Mesendoderm (in vitro differentiated cells): ENCODE measurements around the gene RTKN2.
"Not testable (repeated sequence)": the region's sequence is repeated elsewhere in the genome, so short reads cannot be mapped to it uniquely, and the experiment has no call there.

Experiments used
- DNase-seq: peaks from one replicate; pipeline ENCODE4 v3.0.0; 2013
- H2AK5ac ChIP-seq: 2 replicates; pipeline ENCODE4 v1.6.1; 2013; ENCODE audit warnings: low read length, inconsistent platforms
- H2BK120ac ChIP-seq: 2 replicates; pipeline ENCODE4 v1.6.1; 2013; ENCODE audit warnings: low read depth, mild to moderate bottlenecking, low read length, moderate library complexity, mixed read lengths
- H2BK15ac ChIP-seq: replicated peaks from 2 replicates; pipeline ENCODE4 v1.6.1; 2013; ENCODE audit warnings: low read depth, mild to moderate bottlenecking, moderate library complexity
- H2BK5ac ChIP-seq: 2 replicates; pipeline ENCODE4 v1.6.1; 2013; ENCODE audit warnings: low read length, inconsistent platforms
- H3K18ac ChIP-seq: 2 replicates; pipeline ENCODE4 v1.6.1; 2013; ENCODE audit warnings: mild to moderate bottlenecking, low read length, mixed read lengths
- H3K23ac ChIP-seq: one replicate; pipeline ENCODE4 v1.6.1; 2013; ENCODE audit warnings: low read length
- H3K27ac ChIP-seq: 2 replicates; pipeline ENCODE4 v1.5.1; 2013; ENCODE audit warnings: low read depth, mild to moderate bottlenecking, inconsistent platforms, low read length, moderate library complexity
- H3K27me3 ChIP-seq: 2 replicates; pipeline ENCODE4 v1.6.1; 2013; ENCODE audit warnings: low read length, control low read depth, mild to moderate bottlenecking, inconsistent platforms; ENCODE audit not compliant: insufficient read depth, poor library complexity
- H3K36me3 ChIP-seq: 2 replicates; pipeline ENCODE4 v1.6.1; 2013; ENCODE audit warnings: low read length, inconsistent platforms; ENCODE audit not compliant: control insufficient read depth, insufficient read depth
- H3K4ac ChIP-seq: one replicate; pipeline ENCODE4 v1.6.1; 2013; ENCODE audit warnings: low read depth, mild to moderate bottlenecking, low read length, moderate library complexity
- H3K4me1 ChIP-seq: 2 replicates; pipeline ENCODE4 v1.6.1; 2013; ENCODE audit warnings: low read depth, low read length, inconsistent platforms; ENCODE audit not compliant: control insufficient read depth
- H3K4me2 ChIP-seq: 2 replicates; pipeline ENCODE4 v1.6.1; 2013; ENCODE audit warnings: low read length
- H3K4me3 ChIP-seq: 2 replicates; pipeline ENCODE4 v1.5.1; 2013; ENCODE audit warnings: mild to moderate bottlenecking, low read length
- H3K56ac ChIP-seq: one replicate; pipeline ENCODE4 v1.6.1; 2013; ENCODE audit warnings: low read length
- H3K79me1 ChIP-seq: 2 replicates; pipeline ENCODE4 v1.6.1; 2013; ENCODE audit warnings: low read length, inconsistent platforms
- H3K79me2 ChIP-seq: 2 replicates; pipeline ENCODE4 v1.6.1; 2013; ENCODE audit warnings: mild to moderate bottlenecking, low read length; ENCODE audit not compliant: control insufficient read depth, insufficient read depth
- H3K9ac ChIP-seq: 2 replicates; pipeline ENCODE4 v1.6.1; 2013; ENCODE audit warnings: low read length, inconsistent platforms
- H4K5ac ChIP-seq: one replicate; pipeline ENCODE4 v1.6.1; 2013; ENCODE audit warnings: low read length
- H4K8ac ChIP-seq: one replicate; pipeline ENCODE4 v1.6.1; 2013; ENCODE audit warnings: low read depth, mild to moderate bottlenecking, control low read depth, low read length, moderate library complexity
- WGBS: extraction: QIAGEN DNeasy Blood & Tissue Kit; methylation state at CpG from one replicate; pipeline ENCODE4 v1.1.7; 2013; ENCODE audit warnings: low lambda C conversion rate, missing lambda C conversion rate; ENCODE audit not compliant: insufficient coverage; ENCODE audit errors: extremely low coverage; 5-methylcytosine and 5-hydroxymethylcytosine counted together

The RTKN2 gene

GRCh38 chr10:62280392-62280791 lies 11.7 kb upstream of the RTKN2 start:
- H2BK15ac ChIP-seq, H3K18ac ChIP-seq, H3K79me2 ChIP-seq, DNase-seq, H3K27ac ChIP-seq, H3K56ac ChIP-seq, H4K5ac ChIP-seq, H3K4me2 ChIP-seq, H3K4ac ChIP-seq, H3K4me1 ChIP-seq, H3K79me1 ChIP-seq, H2AK5ac ChIP-seq, H3K23ac ChIP-seq, H4K8ac ChIP-seq, H2BK5ac ChIP-seq, H3K4me3 ChIP-seq, H3K9ac ChIP-seq, H3K36me3 ChIP-seq, H2BK120ac ChIP-seq, H3K27me3 ChIP-seq: not testable (repeated sequence)
- no CpG with 5 or more reads among the region's 28 CpGs for WGBS

DNA sequence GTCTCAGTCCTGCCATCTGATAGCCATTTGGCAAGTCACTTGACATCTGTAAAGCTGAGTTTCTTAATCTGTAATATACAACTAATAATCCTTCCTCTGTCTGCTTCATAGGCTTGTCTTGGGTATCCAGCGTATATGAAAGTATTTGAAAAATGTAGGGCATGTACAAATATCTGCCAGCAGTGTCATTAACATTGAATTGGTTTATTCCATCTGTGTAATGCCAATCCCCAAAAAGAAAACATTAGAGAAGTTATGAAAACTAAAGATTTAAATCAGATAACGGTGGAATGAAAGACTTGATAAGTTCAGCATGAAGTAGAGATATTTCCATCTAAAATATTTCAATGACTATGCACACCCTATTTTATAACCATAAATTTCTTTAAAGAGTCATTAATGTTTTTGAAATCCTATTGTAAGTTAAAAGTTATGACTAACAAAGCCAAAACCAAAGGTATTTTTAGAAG lies 9.8 kb upstream of the RTKN2 start:
- Histone ChIP-seq H3K18ac (no peak overlapping the region), H3K4me2 (no peak overlapping the region), H3K56ac (no peak overlapping the region), H4K5ac (no peak overlapping the region), H2BK15ac (no peak overlapping the region), H2BK5ac (no peak overlapping the region), H3K4me1 (no peaks in the 10 kb centered on the region), H3K79me2 (no peaks in the 10 kb centered on the region), H4K8ac (no peak overlapping the region), H3K27me3 (no peaks in the 10 kb centered on the region), H3K23ac (no peak overlapping the region), H3K9ac (no peak overlapping the region), H3K27ac (no peak overlapping the region), H2BK120ac (no peak overlapping the region), H2AK5ac (no peak overlapping the region), H3K79me1 (no peaks in the 10 kb centered on the region), H3K4me3 (no peak overlapping the region), H3K4ac (no peak overlapping the region), H3K36me3 (no peaks in the 10 kb centered on the region)
- WGBS, result no CpG with 5 or more reads among the region's 2 CpGs
- no peak for DNase-seq

DNA sequence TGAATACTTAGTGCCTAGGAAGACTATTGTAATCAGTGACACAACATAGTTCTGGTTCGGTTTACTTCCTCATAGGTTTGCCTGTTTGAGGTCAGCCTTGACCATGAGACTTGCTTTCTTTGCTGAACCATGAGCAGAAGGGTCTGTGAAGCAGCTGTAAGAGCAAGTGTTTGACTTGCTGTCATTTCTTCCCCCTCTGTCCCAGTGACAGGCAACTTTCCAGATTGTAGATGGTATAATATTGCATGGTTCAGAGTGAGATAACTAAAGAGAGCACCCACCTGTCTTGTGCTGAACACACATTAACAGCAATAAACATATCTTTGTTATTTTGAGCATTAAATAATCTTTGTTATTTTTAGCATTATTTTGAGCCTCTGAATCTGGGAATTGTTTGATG lies 9.3 kb upstream of the RTKN2 start:
- H3K27ac ChIP-seq, result no peak overlapping the region
- H4K5ac ChIP-seq, result no peak overlapping the region

GRCh38 chr10:62270020-62270419 lies 1.4 kb upstream of the RTKN2 start:
- WGBS, result no CpG with 5 or more reads among the region's 4 CpGs
- Histone ChIP-seq H3K4me1 (no peaks in the 10 kb centered on the region), H2AK5ac (no peak overlapping the region), H3K79me1 (peaks cover 2% of the 10 kb centered on the region), H2BK120ac (no peak overlapping the region), H2BK15ac (no peak overlapping the region), H4K8ac (no peak overlapping the region), H3K4me2 (no peak overlapping the region), H3K36me3 (no peaks in the 10 kb centered on the region), H2BK5ac (no peak overlapping the region), H3K4me3 (no peak overlapping the region), H3K27ac (no peak overlapping the region), H3K27me3 (no peaks in the 10 kb centered on the region), H3K4ac (no peak overlapping the region), H3K18ac (no peak overlapping the region), H3K23ac (no peak overlapping the region), H3K79me2 (peaks cover 10% of the 10 kb centered on the region), H3K56ac (no peak overlapping the region), H3K9ac (no peak overlapping the region), H4K5ac (no peak overlapping the region)
- no peak for DNase-seq

More for the DNA sequence above, 9.3 kb upstream of the RTKN2 start:
- H3K4me1 ChIP-seq, result no peaks in the 10 kb centered on the region
- no peaks in the 10 kb centered on the region for H3K79me2 ChIP-seq
- no peak overlapping the region for H2BK120ac ChIP-seq
- H3K79me1 ChIP-seq, result no peaks in the 10 kb centered on the region
- H3K27me3 ChIP-seq, result no peaks in the 10 kb centered on the region
- no peak overlapping the region for H3K56ac ChIP-seq
- no peak overlapping the region for H4K8ac ChIP-seq
- WGBS, result no CpG with 5 or more reads among the region's 1 CpG
- H2AK5ac ChIP-seq, result no peak overlapping the region
- no peak overlapping the region for H3K18ac ChIP-seq
- no peak overlapping the region for H3K4ac ChIP-seq
- H3K23ac ChIP-seq, result no peak overlapping the region
- no peak overlapping the region for H3K4me2 ChIP-seq
- H3K36me3 ChIP-seq, result no peaks in the 10 kb centered on the region
- no peak overlapping the region for H3K9ac ChIP-seq
- no peak overlapping the region for H2BK15ac ChIP-seq
- H2BK5ac ChIP-seq, result no peak overlapping the region
- DNase-seq, result no peak
- no peak overlapping the region for H3K4me3 ChIP-seq

DNA sequence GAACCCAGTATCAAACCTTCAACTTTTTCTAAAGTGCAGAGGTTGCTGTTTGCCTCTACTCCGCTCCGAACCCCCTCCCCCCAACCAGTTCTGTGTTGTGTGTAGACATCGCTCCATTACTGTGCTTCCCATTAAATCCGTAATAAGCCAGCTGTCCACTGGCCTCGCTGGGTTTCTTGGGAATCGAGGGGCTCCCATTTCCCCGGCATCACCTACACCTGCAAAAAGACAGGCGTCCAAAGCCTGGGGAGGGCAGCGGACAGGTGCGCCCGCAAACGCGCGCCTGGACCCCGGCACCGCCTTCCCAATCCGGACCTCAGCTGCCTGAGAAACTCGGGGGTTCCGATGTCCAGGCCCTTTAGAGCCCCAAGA lies 631 bp downstream of the RTKN2 start:
- H3K56ac ChIP-seq, result peak overlapping the region; percentile 96
- H4K8ac ChIP-seq, result no peak overlapping the region
- H3K79me1 ChIP-seq, result peaks cover 2% of the 10 kb centered on the region
- H3K27ac ChIP-seq, result peak overlapping the region; percentile 49
- peak overlapping the region; percentile 84 for H3K4me3 ChIP-seq
- H3K27me3 ChIP-seq, result no peaks in the 10 kb centered on the region
- no peaks in the 10 kb centered on the region for H3K36me3 ChIP-seq
- no CpG with 5 or more reads among the region's 19 CpGs for WGBS
- no peak overlapping the region for H2BK120ac ChIP-seq
- H3K4ac ChIP-seq, result peak overlapping the region; percentile 38
- DNase-seq, result no peak
- peak overlapping the region; percentile 60 for H3K4me2 ChIP-seq
- H3K18ac ChIP-seq, result peak overlapping the region; percentile 72
- no peak overlapping the region for H2BK15ac ChIP-seq
- H4K5ac ChIP-seq, result no peak overlapping the region
- H3K23ac ChIP-seq, result no peak overlapping the region
- peak overlapping the region; percentile 88 for H3K9ac ChIP-seq
- H3K79me2 ChIP-seq, result peaks cover 11% of the 10 kb centered on the region
- H2BK5ac ChIP-seq, result no peak overlapping the region
- no peaks in the 10 kb centered on the region for H3K4me1 ChIP-seq
- H2AK5ac ChIP-seq, result no peak overlapping the region

GRCh38 chr10:62266611-62267010 lies 2.0 kb downstream of the RTKN2 start:
- no peaks in the 10 kb centered on the region for H3K27me3 ChIP-seq
- no peak overlapping the region for H2BK15ac ChIP-seq
- no peak overlapping the region for H3K9ac ChIP-seq
- H3K4me2 ChIP-seq, result no peak overlapping the region
- no peak overlapping the region for H3K18ac ChIP-seq
- H2AK5ac ChIP-seq, result no peak overlapping the region
- WGBS, result no CpG with 5 or more reads among the region's 3 CpGs
- no peak overlapping the region for H2BK5ac ChIP-seq
- H3K4ac ChIP-seq, result no peak overlapping the region
- no peaks in the 10 kb centered on the region for H3K4me1 ChIP-seq
- no peaks in the 10 kb centered on the region for H3K36me3 ChIP-seq
- no peak for DNase-seq
- peaks cover 2% of the 10 kb centered on the region for H3K79me1 ChIP-seq
- no peak overlapping the region for H4K5ac ChIP-seq
- H3K27ac ChIP-seq, result no peak overlapping the region
- H3K4me3 ChIP-seq, result no peak overlapping the region
- no peak overlapping the region for H3K56ac ChIP-seq
- peaks cover 11% of the 10 kb centered on the region for H3K79me2 ChIP-seq
- H2BK120ac ChIP-seq, result no peak overlapping the region
- no peak overlapping the region for H4K8ac ChIP-seq
- H3K23ac ChIP-seq, result no peak overlapping the region
